ENCODE results near the gene RALY. TPM values are rescaled to one million over a fixed set of nuclear protein-coding genes. Genes with fewer than 3 reads are reported as not detected.

Gene RALY
- total and polyA plus RNA-seq, 2 experiments from 2014 or later: 122 to 240 TPM

Small RNA genes lying within 50 kb of the gene (microRNA-seq; reads per million reads assigned to microRNA genes)
- not detected for gene MIR4755

Small RNA genes lying within 50 kb of the gene (small RNA-seq; reads per million reads assigned to genes)
- not detected for gene MIR4755

Other genes starting within 250 kb of the RALY start
- 95.1 and 101 TPM in 2 replicates for gene CHMP4B, start 182.6 kb upstream of the RALY start, total RNA-seq
- 7.3 and 8.1 TPM in 2 replicates for gene CHMP4B, start 182.6 kb upstream of the RALY start, polyA plus RNA-seq
- gene EIF2S2, start 118.3 kb downstream of the RALY start, total RNA-seq: 75.8 and 86.3 TPM in 2 replicates
- 40.9 and 43.1 TPM in 2 replicates for gene EIF2S2, start 118.3 kb downstream of the RALY start, polyA plus RNA-seq
- not detected in 2 replicates for gene ASIP, start 247.5 kb downstream of the RALY start, total RNA-seq
- 2.3 and 3.3 TPM in 2 replicates for gene ASIP, start 247.5 kb downstream of the RALY start, polyA plus RNA-seq

All from hepatocyte (in vitro differentiated cells).